HG02678 (cell line): ENCODE measurements around the gene ERBB2.
A peak's percentile ranks its signal among the peaks of the same experiment; 100 is the strongest.
"Not testable (repeated sequence)": the region's sequence is repeated elsewhere in the genome, so short reads cannot be mapped to it uniquely, and the experiment has no call there.

Source experiments
- ATAC-seq: cut with Tn5 transposase; IDR thresholded peaks from one replicate; pipeline ENCODE4 v1.9.1; 2021; ENCODE audit warnings: mild to moderate bottlenecking, moderate library complexity; ENCODE audit not compliant: unreplicated experiment

ERBB2 gene

DNA sequence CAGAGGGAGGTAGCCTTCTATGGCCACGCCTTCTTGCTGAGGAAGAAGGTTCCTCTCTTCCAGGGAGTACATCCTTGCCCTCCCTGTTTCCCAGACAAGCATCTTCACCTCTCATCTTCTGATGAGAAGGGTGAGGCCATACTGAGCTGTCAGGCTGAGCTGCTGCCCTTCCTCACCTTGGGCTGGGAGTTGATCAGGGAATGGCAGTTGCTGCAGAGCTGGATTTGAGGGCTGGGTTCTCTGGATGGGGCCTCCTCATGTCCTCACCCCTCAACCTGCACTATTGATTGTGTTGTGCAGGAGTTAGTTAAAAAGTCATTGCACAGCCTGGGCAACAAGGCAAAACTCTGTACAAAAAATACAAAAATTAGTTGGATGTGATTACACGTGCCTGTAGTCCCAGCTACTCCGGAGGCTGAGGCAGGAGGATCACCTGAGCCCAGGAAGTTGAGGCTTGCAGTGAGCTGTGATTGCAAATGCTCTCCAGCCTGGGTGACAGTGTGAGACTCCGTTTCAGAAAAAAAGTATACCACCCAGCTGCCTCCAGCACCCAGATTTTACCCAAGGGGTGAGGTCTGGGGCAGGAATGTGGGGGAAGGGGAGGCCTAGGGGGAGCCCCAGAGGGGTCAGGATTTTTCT is 2.0 kb downstream of the ERBB2 start:
- ATAC-seq = no peak

DNA sequence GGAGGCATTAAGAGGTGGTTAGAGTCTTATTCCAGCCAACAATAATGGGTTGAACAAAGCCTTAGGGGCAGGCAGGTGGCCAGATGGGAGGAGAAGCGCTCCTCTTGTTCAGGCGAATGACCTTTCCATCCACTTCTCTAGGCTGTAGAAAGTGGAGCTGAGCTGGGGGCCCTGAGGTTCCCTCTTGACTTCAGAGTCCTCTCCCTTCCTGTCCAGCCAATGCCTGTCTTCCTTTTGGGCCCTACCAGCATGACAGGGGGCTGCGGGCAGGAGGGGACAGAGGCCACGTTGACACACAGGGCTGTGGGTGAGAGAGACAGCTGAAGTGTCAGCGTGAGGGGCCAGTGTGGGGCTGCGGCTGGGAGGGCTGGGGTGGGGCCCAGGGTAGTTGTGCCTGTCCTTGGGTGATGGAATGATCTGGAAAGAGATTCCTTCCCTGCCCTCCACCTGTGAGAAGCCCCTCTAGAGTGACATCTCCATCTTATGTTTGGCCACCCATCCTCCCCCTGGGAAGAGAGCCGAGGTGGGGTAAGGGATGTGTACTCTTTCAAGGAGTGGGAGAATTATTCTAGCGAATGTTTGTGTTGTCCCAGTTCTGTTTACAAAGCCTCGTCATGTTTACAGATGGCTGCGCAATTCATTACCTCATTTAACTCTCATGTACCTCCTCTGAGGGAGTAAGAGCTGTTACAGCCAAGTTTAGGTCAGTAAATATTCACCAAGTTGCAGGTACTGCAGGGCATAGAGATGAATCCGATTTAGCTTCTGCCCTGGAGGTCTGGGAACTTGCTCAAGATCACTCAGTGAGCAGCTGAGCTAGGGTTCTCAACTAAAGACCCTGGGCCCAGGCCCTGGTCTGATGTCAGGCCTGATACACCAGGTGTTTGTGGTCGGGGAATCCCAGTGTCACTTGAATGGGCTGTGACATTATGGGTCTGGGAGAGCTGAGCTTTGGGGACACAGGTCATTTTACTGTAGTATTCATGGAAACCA is 3.3 kb downstream of the ERBB2 start:
- ATAC-seq = peak; percentile 49

DNA sequence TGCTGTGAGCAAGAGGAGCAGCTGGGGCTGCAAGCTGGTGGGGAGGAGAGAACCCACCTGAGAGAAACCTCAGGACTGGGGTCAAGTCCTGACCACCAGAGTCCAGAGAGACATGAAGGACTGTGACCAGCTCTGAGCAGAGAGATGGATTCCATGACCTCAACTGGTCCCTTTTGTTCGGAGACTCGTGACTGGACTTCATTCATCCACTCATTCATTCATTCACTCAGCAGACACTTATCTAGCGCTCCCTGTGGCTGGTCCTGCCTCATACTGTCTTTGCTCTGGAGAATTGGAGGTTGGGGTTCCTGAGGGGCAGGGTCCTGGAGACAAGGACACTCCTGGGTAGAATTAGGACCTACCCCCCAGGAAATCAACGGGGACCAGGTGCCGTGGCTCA is 4.0 kb downstream of the ERBB2 start:
- no peak for ATAC-seq

DNA sequence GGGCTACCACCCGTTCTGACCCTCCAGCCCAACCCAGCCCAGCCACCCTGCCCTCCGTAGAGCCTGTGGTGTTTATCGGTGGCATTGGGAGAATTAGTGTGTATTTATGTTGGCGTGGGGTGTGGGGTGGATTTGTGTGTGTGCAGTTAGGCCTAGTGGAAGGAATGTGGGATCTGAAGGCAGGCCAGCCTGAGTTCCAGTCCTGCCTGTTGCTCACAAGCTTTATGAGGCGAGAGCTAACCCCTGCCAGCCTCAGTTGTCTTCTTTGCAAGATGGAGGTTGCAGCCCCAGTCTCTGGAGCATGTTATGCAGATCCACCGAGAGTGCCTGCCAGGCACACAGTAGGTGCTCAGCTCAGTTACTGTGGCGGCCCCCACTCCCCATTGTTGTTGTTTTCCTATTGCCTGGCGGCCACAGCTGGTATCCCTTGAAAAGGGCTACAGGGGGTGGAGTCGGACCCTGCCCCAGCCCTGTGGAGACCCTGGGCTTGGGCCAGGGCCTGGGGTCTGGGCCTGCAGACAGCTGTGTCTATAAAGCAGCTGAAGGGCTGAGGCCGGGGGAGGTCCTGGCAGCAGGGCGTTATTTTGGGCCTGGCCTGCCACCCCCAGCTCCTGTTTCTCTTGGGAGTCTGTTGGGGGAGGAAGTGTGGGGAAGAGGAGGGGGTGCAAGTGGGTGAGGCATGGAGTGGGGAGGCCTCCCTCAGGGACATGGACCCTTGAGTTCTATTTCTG is 5.1 kb downstream of the ERBB2 start:
- ATAC-seq = no peak

DNA sequence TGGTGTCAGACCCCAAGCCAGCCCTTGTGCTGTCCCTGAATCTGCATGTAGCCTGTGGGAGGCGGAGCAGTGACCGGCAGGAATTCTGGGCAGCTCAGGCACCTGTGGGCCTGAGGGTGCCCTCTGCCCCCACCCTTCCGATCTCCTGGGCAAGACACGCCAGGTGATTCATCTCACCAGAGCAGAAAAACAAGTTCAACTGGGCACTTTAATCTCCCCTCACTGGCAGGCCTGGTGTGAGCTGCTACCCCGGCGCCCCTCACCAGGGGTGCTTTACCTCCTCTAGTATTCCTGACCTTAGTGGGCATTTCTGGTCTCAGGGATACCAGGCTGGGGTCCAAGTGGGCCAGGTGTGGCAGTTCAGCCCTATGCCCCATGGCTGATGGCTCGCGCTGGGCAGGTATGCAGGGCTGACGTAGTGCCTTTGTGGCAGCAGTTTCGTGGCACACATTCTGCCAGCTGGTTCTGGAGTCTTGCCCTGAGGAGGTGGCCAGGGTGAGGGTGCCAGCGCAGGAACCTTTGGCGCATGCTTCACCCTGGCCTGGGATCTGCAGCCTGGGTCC is 6.0 kb downstream of the ERBB2 start:
- ATAC-seq = no peak

DNA sequence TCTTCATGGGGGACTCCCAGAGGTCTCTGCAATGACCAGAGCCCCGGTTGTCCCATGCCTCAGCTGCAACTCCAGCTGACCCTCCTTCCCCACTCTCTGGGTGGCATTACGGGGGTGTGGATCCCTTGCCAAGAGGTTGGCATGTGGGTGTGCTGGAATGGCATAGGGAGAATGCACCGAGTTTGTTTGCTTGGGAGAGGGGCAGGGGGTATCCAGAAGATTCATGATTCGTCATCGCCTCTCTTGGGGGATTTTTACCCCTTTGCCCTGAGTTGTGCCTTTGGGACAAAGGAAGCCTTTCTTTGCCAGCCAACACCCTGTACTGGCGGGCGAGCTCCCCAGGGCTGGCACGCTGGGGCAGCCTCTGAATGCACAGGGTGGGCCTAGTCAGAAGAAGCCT is 6.5 kb downstream of the ERBB2 start:
- ATAC-seq = no peak

DNA sequence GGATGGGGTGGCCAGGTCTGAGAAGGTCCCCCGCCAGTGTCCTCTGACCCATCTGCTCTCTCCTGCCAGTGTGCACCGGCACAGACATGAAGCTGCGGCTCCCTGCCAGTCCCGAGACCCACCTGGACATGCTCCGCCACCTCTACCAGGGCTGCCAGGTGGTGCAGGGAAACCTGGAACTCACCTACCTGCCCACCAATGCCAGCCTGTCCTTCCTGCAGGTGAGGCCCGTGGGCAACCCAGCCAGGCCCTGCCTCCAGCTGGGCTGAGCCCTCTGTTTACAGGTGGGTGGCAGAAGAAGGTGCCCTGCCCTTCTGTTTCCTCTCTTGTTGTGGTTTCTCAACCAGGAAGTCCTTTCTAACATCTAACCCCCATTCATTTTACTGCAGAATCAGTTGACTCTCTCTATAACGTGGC is 7.1 kb downstream of the ERBB2 start:
- no peak for ATAC-seq

DNA sequence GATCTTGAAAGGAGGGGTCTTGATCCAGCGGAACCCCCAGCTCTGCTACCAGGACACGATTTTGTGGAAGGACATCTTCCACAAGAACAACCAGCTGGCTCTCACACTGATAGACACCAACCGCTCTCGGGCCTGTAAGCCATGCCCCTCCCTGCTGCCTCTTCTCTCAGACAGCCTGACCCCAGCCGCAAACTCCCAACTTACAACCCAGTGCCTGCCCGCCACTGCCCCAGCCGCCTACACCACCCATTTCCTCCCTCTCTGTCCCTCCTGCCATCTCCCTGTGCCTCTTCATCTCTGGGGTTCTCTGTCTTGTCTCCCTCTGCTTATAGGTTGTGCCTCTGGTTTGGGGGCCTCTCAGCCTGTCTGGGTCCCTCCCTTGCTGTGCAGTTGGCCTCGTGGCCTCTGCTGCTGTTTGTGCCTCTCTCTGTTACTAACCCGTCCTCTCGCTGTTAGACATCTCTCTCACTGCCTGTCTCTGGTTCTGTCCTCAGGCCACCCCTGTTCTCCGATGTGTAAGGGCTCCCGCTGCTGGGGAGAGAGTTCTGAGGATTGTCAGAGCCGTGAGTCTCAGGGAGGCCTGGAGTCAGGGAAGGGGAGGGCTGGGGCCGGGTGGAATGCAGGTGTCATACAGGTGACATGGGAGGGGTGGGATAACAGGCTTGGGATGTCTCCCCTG is 9.6 kb downstream of the ERBB2 start:
- ATAC-seq = no peak

DNA sequence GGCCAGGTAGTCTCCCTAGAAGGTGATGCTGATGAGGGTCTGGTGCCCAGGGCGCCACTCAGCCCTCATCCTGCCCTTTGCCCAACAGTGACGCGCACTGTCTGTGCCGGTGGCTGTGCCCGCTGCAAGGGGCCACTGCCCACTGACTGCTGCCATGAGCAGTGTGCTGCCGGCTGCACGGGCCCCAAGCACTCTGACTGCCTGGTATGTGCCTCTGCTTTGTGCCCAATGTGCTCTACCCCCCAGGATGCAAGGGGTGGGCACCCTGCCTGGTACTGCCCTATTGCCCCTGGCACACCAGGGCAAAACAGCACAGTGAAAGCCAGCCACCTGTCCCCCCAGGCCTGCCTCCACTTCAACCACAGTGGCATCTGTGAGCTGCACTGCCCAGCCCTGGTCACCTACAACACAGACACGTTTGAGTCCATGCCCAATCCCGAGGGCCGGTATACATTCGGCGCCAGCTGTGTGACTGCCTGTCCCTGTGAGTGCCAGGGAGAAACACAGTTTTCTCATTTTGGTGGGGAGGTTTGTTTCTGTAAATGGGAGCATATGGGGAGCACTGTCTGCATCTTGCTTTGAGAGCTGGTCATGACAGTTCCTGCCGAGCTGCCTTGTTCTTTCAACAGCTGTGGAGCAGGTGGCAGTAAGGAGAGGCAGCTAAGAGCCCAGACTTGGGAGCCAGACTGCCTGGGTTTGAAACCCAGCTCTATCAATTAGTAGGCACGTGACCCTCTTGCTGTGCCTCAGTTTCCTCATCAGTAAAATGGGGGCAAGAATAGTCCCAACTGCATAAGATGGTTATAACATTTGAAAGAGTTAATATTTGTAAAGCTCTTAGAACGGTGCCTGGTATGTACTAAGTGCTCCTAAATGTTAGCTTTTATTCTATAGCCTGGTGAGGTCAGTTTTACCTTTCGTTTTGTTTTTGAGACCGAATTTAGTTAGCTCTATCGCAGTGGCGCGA is 10.4 kb downstream of the ERBB2 start:
- no peak for ATAC-seq

DNA sequence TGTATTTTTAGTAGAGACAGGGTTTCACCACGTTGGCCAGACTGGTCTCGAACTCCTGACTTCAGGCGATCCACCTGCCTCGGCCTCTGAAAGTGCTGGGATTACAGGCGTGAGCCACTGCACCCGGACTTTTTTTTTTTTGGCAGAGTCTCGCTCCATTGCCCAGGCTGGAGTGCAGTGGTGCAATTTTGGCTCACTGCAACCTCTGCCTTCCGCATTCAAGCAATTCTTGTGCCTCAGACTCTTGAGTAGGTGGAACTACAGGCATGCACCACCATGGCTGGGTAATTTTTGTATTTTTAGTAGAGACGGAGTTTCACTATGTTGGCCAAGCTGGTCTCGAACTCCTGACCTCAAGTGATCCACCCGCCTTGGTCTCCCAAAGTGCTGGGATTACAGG is 11.2 kb downstream of the ERBB2 start:
- not testable (repeated sequence) for ATAC-seq

DNA sequence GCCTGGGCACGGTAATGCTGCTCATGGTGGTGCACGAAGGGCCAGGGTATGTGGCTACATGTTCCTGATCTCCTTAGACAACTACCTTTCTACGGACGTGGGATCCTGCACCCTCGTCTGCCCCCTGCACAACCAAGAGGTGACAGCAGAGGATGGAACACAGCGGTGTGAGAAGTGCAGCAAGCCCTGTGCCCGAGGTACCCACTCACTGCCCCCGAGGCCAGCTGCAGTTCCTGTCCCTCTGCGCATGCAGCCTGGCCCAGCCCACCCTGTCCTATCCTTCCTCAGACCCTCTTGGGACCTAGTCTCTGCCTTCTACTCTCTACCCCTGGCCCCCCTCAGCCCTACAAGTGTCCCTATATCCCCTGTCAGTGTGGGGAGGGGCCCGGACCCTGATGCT is 12.0 kb downstream of the ERBB2 start:
- no peak for ATAC-seq

DNA sequence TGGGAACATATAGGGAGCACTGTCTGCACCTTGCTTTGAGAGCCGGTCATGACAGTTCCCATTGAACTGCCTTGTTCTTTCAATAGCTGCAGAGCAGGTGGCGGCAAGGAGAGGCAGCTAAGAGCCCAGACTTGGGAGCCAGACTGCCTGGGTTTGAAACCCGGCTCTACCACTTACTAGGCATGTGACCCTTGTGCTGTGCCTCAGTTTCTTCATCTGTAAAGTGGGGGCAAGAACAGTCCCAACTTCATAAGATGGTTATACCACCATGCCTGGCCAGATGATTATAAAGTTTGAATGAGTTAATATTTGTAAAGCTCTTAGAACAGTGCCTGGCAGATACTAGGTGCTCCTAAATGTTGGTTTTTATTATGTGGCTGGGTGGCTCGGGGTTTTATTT is 14.4 kb downstream of the ERBB2 start:
- ATAC-seq = no peak

DNA sequence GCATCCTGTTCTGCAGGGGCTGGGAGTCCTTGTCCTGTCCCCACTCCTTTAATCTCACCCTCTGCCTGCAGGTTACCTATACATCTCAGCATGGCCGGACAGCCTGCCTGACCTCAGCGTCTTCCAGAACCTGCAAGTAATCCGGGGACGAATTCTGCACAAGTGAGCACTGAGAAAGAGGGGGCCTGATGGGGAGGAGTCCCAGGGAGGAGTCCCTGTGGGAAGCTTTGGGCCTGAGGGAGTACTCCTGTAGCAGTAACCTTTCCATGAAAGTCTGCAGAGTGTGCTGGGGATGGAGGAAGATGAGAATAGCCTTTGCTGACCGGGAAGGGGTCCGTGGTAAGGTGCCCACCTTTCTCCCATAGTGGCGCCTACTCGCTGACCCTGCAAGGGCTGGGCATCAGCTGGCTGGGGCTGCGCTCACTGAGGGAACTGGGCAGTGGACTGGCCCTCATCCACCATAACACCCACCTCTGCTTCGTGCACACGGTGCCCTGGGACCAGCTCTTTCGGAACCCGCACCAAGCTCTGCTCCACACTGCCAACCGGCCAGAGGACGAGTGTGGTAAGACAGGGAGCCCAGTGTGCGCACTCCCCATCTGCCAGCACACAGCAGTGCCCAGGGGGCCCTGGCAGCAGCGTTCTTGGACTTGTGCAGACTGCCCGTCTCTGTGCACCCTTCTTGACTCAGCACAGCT is 15.7 kb downstream of the ERBB2 start:
- ATAC-seq = no peak

DNA sequence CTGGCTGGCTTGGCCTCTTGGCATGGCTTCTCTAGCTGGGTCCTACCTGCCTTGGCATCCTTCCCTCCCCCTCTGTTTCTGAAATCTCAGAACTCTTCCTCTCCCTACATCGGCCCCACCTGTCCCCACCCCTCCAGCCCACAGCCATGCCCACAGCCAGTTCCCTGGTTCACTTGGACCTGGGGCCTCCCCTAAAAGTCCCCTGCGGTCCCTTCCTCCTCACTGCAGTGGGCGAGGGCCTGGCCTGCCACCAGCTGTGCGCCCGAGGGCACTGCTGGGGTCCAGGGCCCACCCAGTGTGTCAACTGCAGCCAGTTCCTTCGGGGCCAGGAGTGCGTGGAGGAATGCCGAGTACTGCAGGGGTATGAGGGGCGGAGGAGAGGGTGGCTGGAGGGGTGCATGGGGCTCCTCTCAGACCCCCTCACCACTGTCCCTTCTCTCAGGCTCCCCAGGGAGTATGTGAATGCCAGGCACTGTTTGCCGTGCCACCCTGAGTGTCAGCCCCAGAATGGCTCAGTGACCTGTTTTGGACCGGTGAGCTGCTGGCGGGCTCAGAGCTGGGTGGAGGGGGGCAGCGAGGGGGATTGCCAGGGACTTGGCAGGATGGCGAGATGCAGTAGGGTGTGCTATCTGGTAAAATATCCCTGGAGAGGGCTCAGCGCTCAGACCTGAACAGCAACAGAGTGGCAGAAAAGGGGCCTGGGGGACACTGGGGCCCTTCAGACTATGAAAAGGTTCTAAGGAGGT is 16.4 kb downstream of the ERBB2 start:
- no peak for ATAC-seq

DNA sequence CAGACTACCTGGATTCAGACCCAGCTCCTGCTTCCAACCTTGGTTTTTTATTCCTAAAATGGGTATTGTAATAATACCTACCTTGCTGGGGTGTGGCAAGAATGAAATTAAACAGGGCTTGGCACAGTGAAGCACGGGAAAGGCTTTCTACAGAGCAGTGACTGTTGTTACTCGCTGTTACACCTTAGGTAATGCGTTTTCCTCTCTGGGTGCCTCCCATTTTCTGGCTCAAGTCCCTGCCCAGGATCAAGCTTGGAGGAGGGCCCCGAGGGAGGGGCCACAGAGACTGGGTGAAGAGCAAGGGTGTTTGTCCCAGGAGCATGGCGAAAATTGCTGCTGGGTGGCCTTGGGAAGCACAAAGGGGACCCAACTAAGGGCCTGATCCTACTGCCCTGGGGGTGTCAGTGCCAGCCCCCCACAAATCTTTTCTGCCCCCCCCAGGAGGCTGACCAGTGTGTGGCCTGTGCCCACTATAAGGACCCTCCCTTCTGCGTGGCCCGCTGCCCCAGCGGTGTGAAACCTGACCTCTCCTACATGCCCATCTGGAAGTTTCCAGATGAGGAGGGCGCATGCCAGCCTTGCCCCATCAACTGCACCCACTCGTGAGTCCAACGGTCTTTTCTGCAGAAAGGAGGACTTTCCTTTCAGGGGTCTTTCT is 17.1 kb downstream of the ERBB2 start:
- no peak for ATAC-seq

DNA sequence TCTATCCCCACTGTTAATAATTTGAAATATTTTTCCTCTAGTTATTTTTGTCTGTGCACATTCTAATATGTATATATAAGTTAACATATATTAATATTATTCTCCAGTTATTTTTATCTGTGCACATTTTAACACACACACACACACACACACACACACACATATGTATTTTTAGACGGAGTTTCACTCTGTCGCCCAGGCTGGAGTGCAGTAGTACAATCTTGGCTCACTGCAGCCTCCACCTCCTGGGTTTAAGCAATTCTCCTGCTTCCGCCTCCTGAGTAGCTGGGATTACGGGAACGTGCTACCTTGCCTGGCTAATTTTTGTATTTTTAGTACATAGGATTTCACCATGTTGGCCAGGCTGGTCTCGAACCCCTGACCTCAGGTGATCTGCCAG is 17.8 kb downstream of the ERBB2 start:
- no peak for ATAC-seq

DNA sequence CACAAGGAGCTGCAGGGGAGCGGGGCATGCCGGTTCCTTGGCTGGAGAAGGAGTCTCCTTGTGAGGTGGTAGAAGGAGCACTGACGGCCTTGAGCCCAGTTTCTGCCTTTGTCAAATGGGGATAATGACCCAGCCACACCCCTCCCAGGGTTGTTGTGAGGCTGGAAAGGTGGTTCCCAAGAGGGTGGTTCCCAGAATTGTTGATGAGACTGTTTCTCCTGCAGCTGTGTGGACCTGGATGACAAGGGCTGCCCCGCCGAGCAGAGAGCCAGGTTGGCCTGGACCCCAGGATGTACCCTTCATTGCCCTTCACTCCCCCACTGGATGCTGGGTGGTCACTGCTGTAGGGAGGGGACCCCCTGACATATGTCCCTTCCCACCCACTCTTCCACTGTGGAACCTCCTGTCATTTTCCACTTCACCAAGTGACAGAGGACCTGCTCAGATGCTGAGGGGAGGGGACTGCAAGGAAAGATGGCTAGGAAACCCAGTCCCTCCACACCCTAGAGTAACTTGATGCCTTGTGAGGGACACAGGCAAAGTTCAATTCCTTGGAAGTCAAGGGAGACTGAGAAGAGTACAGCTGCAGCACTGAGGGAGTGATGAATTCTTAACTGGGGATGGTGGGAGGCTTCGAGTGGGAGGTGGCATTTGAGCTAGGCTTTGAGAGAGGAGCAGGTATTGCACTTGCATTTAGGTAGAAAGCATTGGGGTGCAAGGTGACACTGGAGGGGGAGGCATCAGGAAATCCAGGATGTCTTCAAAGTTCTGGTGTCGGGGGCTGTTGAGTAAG is 19.9 kb downstream of the ERBB2 start:
- no peak for ATAC-seq
